Gastrocnemius medialis (tissue), 4 donors: ENCODE results near the gene ITIH2. TPM values are rescaled to one million over a fixed set of nuclear protein-coding genes. Genes with fewer than 3 reads are reported as not detected.
"Not testable (repeated sequence)": the region's sequence is repeated elsewhere in the genome, so short reads cannot be mapped to it uniquely, and the experiment has no call there.

Source experiments
- ATAC-seq, 2 donors: fragments of 150-250 bp; one replicate each; pipeline ENCODE4 v1.9.1; 2016
- DNase-seq, 2 donors: peaks; one replicate each; pipeline ENCODE4 v3.0.0-alpha.2; 2019
- H3K27ac ChIP-seq, 4 donors: fragments of 200-600 bp; sonication (generic); 1 replicate in 1 of 4; 2 replicates in 3 of 4; pipeline ENCODE4 v1.5.1; 2016 to 2018; ENCODE audit warnings: mild to moderate bottlenecking in 2 of 4, moderate library complexity in 1 of 4
- H3K27me3 ChIP-seq, 3 donors: fragments of 200-600 bp; sonication (generic) in 2 of 3; 1 replicate in 1 of 3; 2 replicates in 2 of 3; pipeline versions ENCODE4 v1.5.1 to v1.6.0; 2016 to 2019; ENCODE audit warnings: mild to moderate bottlenecking in 1 of 3, moderate library complexity in 1 of 3
- H3K36me3 ChIP-seq, 2 donors: fragments of 200-600 bp; sonication (generic) in 1 of 2; one replicate each; pipeline ENCODE4 v1.5.1; 2017 to 2018
- H3K4me1 ChIP-seq, 2 donors: fragments of 200-600 bp; sonication (generic) in 1 of 2; one replicate each; pipeline ENCODE4 v1.5.1; 2016 to 2017; ENCODE audit warnings: mild to moderate bottlenecking in 2 of 2
- H3K4me3 ChIP-seq, 4 donors: fragments of 200-600 bp; sonication (generic) in 3 of 4; 1 replicate in 1 of 4; 2 replicates in 3 of 4; pipeline ENCODE4 v1.5.1; 2016 to 2019; ENCODE audit warnings: mild to moderate bottlenecking in 2 of 4
- H3K9me3 ChIP-seq, 3 donors: fragments of 200-600 bp; sonication (generic) in 2 of 3; 1 replicate in 1 of 3; 2 replicates in 2 of 3; pipeline ENCODE4 v1.5.1; 2016 to 2019
- CTCF ChIP-seq, 5 experiments: fragments of 450-650 bp in 3 of 5; fragments of 200-600 bp in 2 of 5; sonication (generic) in 2 of 5; IDR thresholded peaks in 4 of 5; conservative IDR thresholded peaks in 1 of 5; 1 replicate in 4 of 5; 2 replicates in 1 of 5; pipeline ENCODE4 v1.5.1; 2016 to 2019; ENCODE audit warnings: antibody characterized with exemption in 5 of 5, mild to moderate bottlenecking in 3 of 5, moderate library complexity in 3 of 5
- POLR2A ChIP-seq, 2 donors: fragments of 450-650 bp; IDR thresholded peaks; one replicate each; pipeline ENCODE4 v1.6.1; 2017; ENCODE audit warnings: antibody characterized with exemption in 2 of 2, mild to moderate bottlenecking in 2 of 2, moderate library complexity in 2 of 2
- in situ Hi-C, 4 donors: fragments of 200-750 bp; cut with MboI; loops; one replicate each; pipeline versions ENCODE4 v1.15.0 to v1.8.0; 2017; ENCODE audit warnings: low sequenced_read_pairs in 4 of 4
- intact Hi-C: fragments of 100-400 bp; cut with DNase I; formaldehyde crosslinking; loops from one replicate; pipeline ENCODE4 v1.15.1; 2023; ENCODE audit warnings: low total_unique reads
- total RNA-seq, 4 donors: library from RNA; depleted of rRNA; stranded (reverse); fragments of >200 nt; gene quantifications; one replicate each; pipeline versions ENCODE4 v1.1.0 to v1.2.3, GENCODE V29; 2016

Gene ITIH2
- total RNA-seq, 4 donors from 2014 or later = 0.55 to 1.4 TPM; not detected in 2

GRCh38 chr10:7768417-7768816 is 65.3 kb downstream of the ITIH2 start:
- no peak overlapping the region for H3K27ac ChIP-seq
- no peaks in the 10 kb centered on the region for H3K9me3 ChIP-seq
- H3K36me3 ChIP-seq = peaks cover 0 to 48% of the 10 kb centered on the region in 2 donors
- intact Hi-C loops (no loop called here), in situ Hi-C loops (no loop called here)
- no peak overlapping the region for H3K4me3 ChIP-seq
- no peak for DNase-seq
- TF ChIP-seq CTCF (IDR thresholded peaks at IDR 0.05 in 4 of 5, conservative IDR thresholded peaks at IDR 0.05 in 1 of 5) = no peak
- no peaks in the 10 kb centered on the region for H3K27me3 ChIP-seq
- H3K4me1 ChIP-seq = no peaks in the 10 kb centered on the region
- no peak for ATAC-seq

- no peak for TF ChIP-seq POLR2A (IDR thresholded peaks at IDR 0.05)
- TF ChIP-seq CTCF (IDR thresholded peaks at IDR 0.05 in 4 of 5, conservative IDR thresholded peaks at IDR 0.05 in 1 of 5) = no peak
- in situ Hi-C loops = no loop called here
- Histone ChIP-seq H3K4me3 (no peak overlapping the region), H3K9me3 (no peaks in the 10 kb centered on the region), H3K27ac (no peak overlapping the region), H3K4me1 (no peaks in the 10 kb centered on the region), H3K36me3 (peaks cover 0 to 40% of the 10 kb centered on the region in 2 donors), H3K27me3 (no peaks in the 10 kb centered on the region)
- DNase-seq = no peak
- ATAC-seq = no peak
- intact Hi-C loops = no loop called here
Measured at GRCh38 chr10:7773845-7774801, 71.0 kb downstream of the ITIH2 start.

GRCh38 chr10:7776777-7777176 is 73.7 kb downstream of the ITIH2 start:
- intact Hi-C loops = no loop called here
- H3K27ac ChIP-seq = no peak overlapping the region
- TF ChIP-seq CTCF (IDR thresholded peaks at IDR 0.05 in 4 of 5, conservative IDR thresholded peaks at IDR 0.05 in 1 of 5) (no peak), POLR2A (IDR thresholded peaks at IDR 0.05) (no peak)
- H3K36me3 ChIP-seq = peaks cover 0 to 55% of the 10 kb centered on the region in 2 donors
- no peak for ATAC-seq
- in situ Hi-C loops = no loop called here
- no peak for DNase-seq
- no peaks in the 10 kb centered on the region for H3K9me3 ChIP-seq
- H3K4me1 ChIP-seq = no peaks in the 10 kb centered on the region
- no peak overlapping the region for H3K4me3 ChIP-seq
- H3K27me3 ChIP-seq = no peaks in the 10 kb centered on the region

- H3K27ac ChIP-seq, H3K4me3 ChIP-seq, H3K9me3 ChIP-seq, H3K27me3 ChIP-seq, DNase-seq, ATAC-seq, in situ Hi-C loops, intact Hi-C loops: not testable (repeated sequence)
- Histone ChIP-seq H3K4me1 (peaks cover 12 to 13% of the 10 kb centered on the region in 2 donors), H3K36me3 (peaks cover 0 to 39% of the 10 kb centered on the region in 2 donors)
Measured at GRCh38 chr10:7782194-7782593, 79.1 kb downstream of the ITIH2 start.

GRCh38 chr10:7786430-7786829 is 83.3 kb downstream of the ITIH2 start:
- DNase-seq (no peak), ATAC-seq (no peak)
- no peaks in the 10 kb centered on the region for H3K36me3 ChIP-seq
- peak overlapping the region in 3 of 4 donors; percentile 86 to 94 (median 90) for H3K4me3 ChIP-seq
- H3K27me3 ChIP-seq = no peaks in the 10 kb centered on the region
- H3K4me1 ChIP-seq = peaks cover 37 to 41% of the 10 kb centered on the region in 2 donors
- H3K9me3 ChIP-seq = no peaks in the 10 kb centered on the region
- TF ChIP-seq CTCF (IDR thresholded peaks at IDR 0.05 in 4 of 5, conservative IDR thresholded peaks at IDR 0.05 in 1 of 5) (no peak), POLR2A (IDR thresholded peaks at IDR 0.05) (no peak)
- intact Hi-C loops = no loop called here
- no peak overlapping the region for H3K27ac ChIP-seq
- in situ Hi-C loops = no loop called here
